ENCODE measurements around the gene RNF186. TPM values are rescaled to one million over a fixed set of nuclear protein-coding genes. Genes with fewer than 3 reads are reported as not detected.
"Not testable (repeated sequence)": the region's sequence is repeated elsewhere in the genome, so short reads cannot be mapped to it uniquely, and the experiment has no call there.

The RNF186 gene
- polyA plus RNA-seq, 1 donor from 2014 or later, result not detected

DNA sequence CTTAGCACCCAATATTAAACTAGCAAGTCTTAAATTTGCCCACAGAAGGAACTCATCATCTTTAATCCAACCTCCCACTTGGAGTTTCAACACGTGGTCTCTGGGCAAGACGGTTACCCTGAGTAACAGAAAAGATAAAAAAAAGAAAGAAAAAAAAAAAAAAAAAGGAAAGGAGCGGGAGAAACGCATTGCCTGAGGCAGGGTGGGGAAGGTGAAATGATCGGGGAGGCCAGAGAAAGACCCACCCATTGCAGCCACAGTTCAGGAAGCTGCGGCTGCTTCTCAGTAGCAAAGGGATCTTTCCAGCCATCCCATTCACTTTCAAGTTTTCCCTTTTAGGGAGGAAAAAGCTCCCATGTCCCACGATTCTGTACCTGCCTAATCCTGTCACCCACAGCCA lies 35.1 kb upstream of the RNF186 start:
- no peaks in the 10 kb centered on the region for H4K20me1 ChIP-seq (ENCODE audit: insufficient read depth)

DNA sequence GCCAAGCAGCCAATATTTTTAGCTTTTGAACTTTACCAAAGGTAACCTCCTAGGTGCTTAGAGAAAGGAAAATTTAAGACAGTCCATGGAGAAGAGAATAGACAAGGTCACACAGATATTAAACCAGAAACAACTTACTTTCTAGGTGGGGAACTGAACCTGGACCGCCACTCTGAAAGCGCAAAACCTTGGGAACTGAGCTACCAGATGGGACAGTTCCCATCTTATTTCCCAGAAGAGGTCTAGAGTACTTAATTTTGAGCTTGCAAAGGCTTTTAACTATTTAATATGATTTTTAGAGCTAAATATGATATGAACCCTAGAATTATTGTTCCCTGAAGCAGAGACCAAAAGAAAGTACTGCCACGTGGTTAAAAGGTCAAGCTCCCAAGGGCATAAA lies 34.2 kb upstream of the RNF186 start:
- not testable (repeated sequence) for H2AFZ ChIP-seq (ENCODE audit: low read depth, low read length); H3K27ac ChIP-seq (ENCODE audit: low read length); H3K9me3 ChIP-seq (ENCODE audit: low read length); H4K20me1 ChIP-seq (ENCODE audit: insufficient read depth); H3K27me3 ChIP-seq (ENCODE audit: insufficient read depth, low read depth, low read length); H3K9me2 ChIP-seq (ENCODE audit: insufficient read depth, low read length); H3K4me3 ChIP-seq (ENCODE audit: low read length); H3K36me3 ChIP-seq (ENCODE audit: insufficient read depth, low read length); H3K79me2 ChIP-seq (replicated peaks; ENCODE audit: insufficient read depth, low read length); H3K4me2 ChIP-seq (ENCODE audit: low read length); H3K9ac ChIP-seq (ENCODE audit: low read length); H3F3A ChIP-seq (ENCODE audit: insufficient read depth, low read length, poor library complexity, severe bottlenecking)

More for the DNA sequence above, 35.1 kb upstream of the RNF186 start:
- no peaks in the 10 kb centered on the region for H3K36me3 ChIP-seq (ENCODE audit: insufficient read depth, low read length)
- no peak overlapping the region for H3K4me3 ChIP-seq (ENCODE audit: low read length)
- TF ChIP-seq REST (IDR thresholded peaks at IDR 0.05; ENCODE audit: borderline replicate concordance) (no peak), TAF1 (IDR thresholded peaks at IDR 0.05; ENCODE audit: low read depth) (no peak), EP300 (conservative IDR thresholded peaks at IDR 0.05; ENCODE audit: poor library complexity, severe bottlenecking) (no peak), POLR2AphosphoS5 (IDR thresholded peaks at IDR 0.05) (no peak), CTCF (IDR thresholded peaks at IDR 0.05; ENCODE audit: poor library complexity, severe bottlenecking) (no peak), SMC3 (conservative IDR thresholded peaks at IDR 0.05; ENCODE audit: poor library complexity) (no peak), MXI1 (conservative IDR thresholded peaks at IDR 0.05; ENCODE audit: poor library complexity, severe bottlenecking) (no peak), RAD21 (conservative IDR thresholded peaks at IDR 0.05) (no peak), EZH2 (IDR thresholded peaks at IDR 0.05; ENCODE audit: borderline replicate concordance, insufficient read depth, low read length, poor library complexity, severe bottlenecking) (no peak)
- H3K4me2 ChIP-seq (ENCODE audit: low read length), result no peak overlapping the region
- H3F3A ChIP-seq (ENCODE audit: insufficient read depth, low read length, poor library complexity, severe bottlenecking), result no peaks in the 10 kb centered on the region
- no peaks in the 10 kb centered on the region for H3K79me2 ChIP-seq (replicated peaks; ENCODE audit: insufficient read depth, low read length)
- no peak overlapping the region for H2AFZ ChIP-seq (ENCODE audit: low read depth, low read length)
- H3K9me2 ChIP-seq (ENCODE audit: insufficient read depth, low read length), result no peaks in the 10 kb centered on the region
- no peaks in the 10 kb centered on the region for H3K27me3 ChIP-seq (ENCODE audit: insufficient read depth, low read depth, low read length)
- no peak overlapping the region for H3K27ac ChIP-seq (ENCODE audit: low read length)
- H3K9ac ChIP-seq (ENCODE audit: low read length), result no peak overlapping the region
- H3K9me3 ChIP-seq (ENCODE audit: low read length), result no peaks in the 10 kb centered on the region

- H3K4me3 ChIP-seq (ENCODE audit: low read length); H2AFZ ChIP-seq (ENCODE audit: low read depth, low read length); H3K4me2 ChIP-seq (ENCODE audit: low read length); H3F3A ChIP-seq (ENCODE audit: insufficient read depth, low read length, poor library complexity, severe bottlenecking); H3K9me3 ChIP-seq (ENCODE audit: low read length); H3K9me2 ChIP-seq (ENCODE audit: insufficient read depth, low read length); H3K9ac ChIP-seq (ENCODE audit: low read length); H4K20me1 ChIP-seq (ENCODE audit: insufficient read depth); H3K27me3 ChIP-seq (ENCODE audit: insufficient read depth, low read depth, low read length); H3K27ac ChIP-seq (ENCODE audit: low read length); H3K36me3 ChIP-seq (ENCODE audit: insufficient read depth, low read length); H3K79me2 ChIP-seq (replicated peaks; ENCODE audit: insufficient read depth, low read length): not testable (repeated sequence)
These were observed 32.3 kb upstream of the RNF186 start for GRCh38 chr1:19847334-19847733.

All from neural cell (in vitro differentiated cells).